Fibroblast of villous mesenchyme (primary cell): ENCODE data around the gene ADAMTS4. TPM values are rescaled to one million over a fixed set of nuclear protein-coding genes. Genes with fewer than 3 reads are reported as not detected.

Experiments
- DNase-seq: peaks from one replicate; pipeline ENCODE4 v3.0.0-alpha.2; 2010; ENCODE audit warnings: low read depth
- H3K4me3 ChIP-seq: 2 replicates; pipeline ENCODE4 v1.5.1; 2011; ENCODE audit warnings: low read depth, mild to moderate bottlenecking, low read length
- total RNA-seq: library from RNA; depleted of rRNA; stranded (reverse); fragments of >200 nt; gene quantifications from 2 replicates; pipeline ENCODE4 v1.2.3, GENCODE V29; 2012
- TF ChIP-seq, protein P1 (sequence below): IDR thresholded peaks from 2 replicates; pipeline ENCODE4 v1.5.1; 2012; ENCODE audit warnings: low read depth, mild to moderate bottlenecking, low read length; ENCODE audit not compliant: insufficient read depth

The ADAMTS4 gene
- total RNA-seq, 1 donor: 8.2 TPM

DNA sequence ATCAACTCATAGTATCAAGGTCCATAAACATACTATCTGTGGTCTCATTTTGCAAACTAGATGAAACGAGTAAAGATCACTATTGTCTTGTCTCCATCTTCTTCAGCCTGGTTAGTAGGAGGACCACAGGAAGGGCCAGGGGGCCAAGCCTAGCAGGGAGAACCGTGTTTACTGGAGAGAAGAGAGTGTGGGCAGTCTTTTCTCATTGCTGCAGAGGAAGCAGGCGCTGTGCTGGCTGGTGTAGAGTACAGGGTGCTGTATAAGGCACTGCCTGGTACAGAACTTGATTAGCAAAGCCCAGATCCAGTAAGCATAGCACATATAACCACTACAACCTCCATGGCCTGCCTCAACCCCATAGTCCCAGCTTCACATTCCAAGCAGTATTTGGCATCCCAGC lies 11.5 kb downstream of the ADAMTS4 start:
- DNase-seq: no peak
- no peak overlapping the region for H3K4me3 ChIP-seq
- TF ChIP-seq, protein P1, sequence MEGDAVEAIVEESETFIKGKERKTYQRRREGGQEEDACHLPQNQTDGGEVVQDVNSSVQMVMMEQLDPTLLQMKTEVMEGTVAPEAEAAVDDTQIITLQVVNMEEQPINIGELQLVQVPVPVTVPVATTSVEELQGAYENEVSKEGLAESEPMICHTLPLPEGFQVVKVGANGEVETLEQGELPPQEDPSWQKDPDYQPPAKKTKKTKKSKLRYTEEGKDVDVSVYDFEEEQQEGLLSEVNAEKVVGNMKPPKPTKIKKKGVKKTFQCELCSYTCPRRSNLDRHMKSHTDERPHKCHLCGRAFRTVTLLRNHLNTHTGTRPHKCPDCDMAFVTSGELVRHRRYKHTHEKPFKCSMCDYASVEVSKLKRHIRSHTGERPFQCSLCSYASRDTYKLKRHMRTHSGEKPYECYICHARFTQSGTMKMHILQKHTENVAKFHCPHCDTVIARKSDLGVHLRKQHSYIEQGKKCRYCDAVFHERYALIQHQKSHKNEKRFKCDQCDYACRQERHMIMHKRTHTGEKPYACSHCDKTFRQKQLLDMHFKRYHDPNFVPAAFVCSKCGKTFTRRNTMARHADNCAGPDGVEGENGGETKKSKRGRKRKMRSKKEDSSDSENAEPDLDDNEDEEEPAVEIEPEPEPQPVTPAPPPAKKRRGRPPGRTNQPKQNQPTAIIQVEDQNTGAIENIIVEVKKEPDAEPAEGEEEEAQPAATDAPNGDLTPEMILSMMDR: no peak

DNA sequence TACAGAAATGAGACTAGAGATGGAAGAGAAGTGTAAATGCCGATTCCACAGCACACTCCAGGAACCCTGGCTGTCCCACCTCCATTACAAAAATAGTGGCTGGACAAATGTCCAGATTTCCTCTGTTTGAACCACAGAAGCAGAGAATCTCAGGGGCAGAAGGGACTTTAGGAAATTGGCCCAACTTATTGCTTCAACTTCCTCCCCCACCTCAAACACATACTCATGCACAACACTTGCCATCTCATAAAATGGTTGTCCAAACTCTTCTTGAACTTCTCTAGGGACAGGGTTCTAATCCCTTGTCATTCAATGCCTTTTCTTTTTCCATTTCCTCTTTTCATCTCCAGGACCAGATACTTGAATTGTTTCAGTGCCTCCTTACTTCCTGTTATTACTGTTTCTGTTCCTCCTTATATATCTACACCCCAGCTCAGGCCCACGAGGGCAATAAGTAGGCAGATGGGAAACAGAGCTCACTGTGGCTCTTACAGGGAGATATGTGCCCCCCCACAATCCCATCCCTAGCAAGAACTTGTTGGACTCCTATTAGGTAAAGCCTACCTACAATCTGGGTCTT lies 13.0 kb downstream of the ADAMTS4 start:
- H3K4me3 ChIP-seq: no peak overlapping the region
- TF ChIP-seq, protein P1: no peak
- DNase-seq: no peak

DNA sequence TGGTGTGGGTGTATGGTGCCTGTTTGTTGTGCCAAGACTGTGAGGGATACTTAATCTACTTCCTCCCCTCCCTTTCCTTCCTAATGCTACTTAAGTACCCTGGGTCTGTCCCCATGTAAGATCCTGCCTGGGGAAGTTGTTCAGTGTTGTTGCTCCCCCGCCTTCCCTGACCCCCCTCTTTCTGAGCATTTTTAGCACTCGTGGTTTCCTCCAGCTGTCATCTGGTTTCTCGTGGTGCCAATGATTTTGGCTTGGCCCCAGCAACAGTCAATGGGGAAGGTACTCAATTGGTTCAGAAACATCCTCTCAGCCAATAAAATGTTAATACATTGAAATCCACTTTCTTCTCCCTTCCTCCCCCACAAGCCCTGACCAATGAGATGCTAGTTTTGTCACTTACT lies 13.6 kb downstream of the ADAMTS4 start:
- DNase-seq: peak; percentile 85
- H3K4me3 ChIP-seq: no peak overlapping the region
- TF ChIP-seq, protein P1: no peak

DNA sequence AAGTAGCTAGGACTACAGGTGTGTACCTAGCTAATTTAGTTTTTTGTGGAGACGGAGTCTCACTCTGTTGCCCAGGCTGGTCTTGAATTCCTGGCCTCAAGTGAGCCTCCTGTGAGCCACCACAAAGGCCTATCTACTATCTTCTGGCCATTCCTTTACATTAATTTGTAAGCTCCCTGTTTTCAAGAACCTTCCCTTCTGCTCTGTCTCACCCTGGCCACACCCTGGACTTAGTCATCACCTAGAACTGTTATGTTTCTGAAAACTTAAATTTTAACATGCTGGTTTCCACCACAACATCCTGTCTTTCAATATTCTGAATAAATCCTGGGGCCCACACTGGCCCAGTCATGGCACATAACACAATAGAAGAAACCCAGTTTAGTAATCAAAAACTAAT lies 16.6 kb downstream of the ADAMTS4 start:
- peak; percentile 57 for DNase-seq
- H3K4me3 ChIP-seq: no peak overlapping the region
- TF ChIP-seq, protein P1: no peak

DNA sequence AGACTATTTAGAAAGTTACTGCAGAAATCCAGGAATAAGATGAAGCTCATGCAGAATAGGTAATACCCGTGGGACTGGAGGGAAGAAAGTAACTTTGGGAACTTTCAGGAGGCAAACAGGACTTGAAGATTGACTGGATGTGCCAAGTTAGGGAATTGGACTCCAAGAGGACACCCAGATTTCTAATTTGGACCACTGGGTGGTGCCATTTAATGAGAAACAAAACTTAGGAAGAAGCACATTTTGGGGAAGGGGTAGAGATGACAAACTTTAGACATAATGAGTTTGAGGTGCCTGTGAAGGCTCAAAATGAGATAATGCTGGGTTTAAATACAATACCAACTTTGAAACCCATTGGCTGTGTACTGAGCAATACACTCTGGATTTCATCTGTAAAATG lies 18.2 kb downstream of the ADAMTS4 start:
- DNase-seq: peak; percentile 37
- no peak overlapping the region for H3K4me3 ChIP-seq
- TF ChIP-seq, protein P1: peak; percentile 45

DNA sequence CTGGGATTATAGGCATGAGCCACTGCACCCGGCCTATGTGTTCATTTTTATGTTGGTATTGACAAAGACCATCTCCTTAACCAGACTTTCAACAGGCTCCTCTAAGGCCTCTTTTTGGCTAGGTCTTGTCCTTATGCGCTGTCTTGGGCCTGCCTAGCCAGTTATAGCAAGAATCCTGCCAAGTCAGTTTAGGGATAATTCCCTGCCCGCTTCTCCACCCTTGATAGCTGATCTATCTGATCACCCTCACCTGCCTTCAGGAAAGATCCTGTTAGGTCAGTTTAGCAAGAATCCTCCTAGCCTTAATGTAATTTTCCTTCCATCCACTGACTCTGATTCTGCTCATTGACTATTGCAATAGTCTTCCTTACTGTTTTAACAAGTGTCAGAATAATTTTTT lies 19.2 kb downstream of the ADAMTS4 start:
- DNase-seq: no peak
- no peak overlapping the region for H3K4me3 ChIP-seq
- TF ChIP-seq, protein P1: no peak

DNA sequence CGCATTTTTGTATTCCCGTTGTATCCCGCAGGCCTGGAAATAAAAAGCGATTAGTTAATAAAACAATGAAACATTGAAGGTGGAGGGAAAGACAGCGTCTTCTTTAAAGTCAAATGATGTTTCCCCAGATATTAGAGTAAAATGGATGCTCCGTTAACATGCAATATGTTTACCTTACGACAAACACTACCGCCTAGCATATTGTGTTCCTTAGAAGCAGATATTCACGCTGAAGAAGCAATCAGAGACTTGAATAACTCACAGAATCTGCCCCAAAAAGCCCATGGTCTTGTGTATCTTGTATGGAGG lies 21.0 kb downstream of the ADAMTS4 start:
- TF ChIP-seq, protein P1: no peak
- no peak for DNase-seq
- H3K4me3 ChIP-seq: no peak overlapping the region
